Activated CD4-positive, alpha-beta T cell treated with anti-CD3 and anti-CD28 coated beads, Interleukin-2, amount 10 ng/mL, durations not matched to agents 7 days and 5 days (primary cell): ENCODE measurements around the gene NAB2. TPM values are rescaled to one million over a fixed set of nuclear protein-coding genes. Genes with fewer than 3 reads are reported as not detected.

Experiments used
- total RNA-seq, 2 experiments: library from RNA; stranded (reverse); gene quantifications; one replicate each; pipeline ENCODE4 v1.2.3, GENCODE V29; 2021

The NAB2 gene
- total RNA-seq, 2 experiments from 2014 or later = 5.5 to 6.8 TPM

Other genes with a start within 250 kb of the NAB2 start
- not detected for gene SDR9C7, start 154.7 kb upstream of the NAB2 start, total RNA-seq
- under 1 TPM; 0.31 to 0.35 TPM for gene RDH16, start 131.5 kb upstream of the NAB2 start, total RNA-seq
- 1 to 10 TPM; 8.8 to 9.5 TPM for gene ZBTB39, start 82.6 kb upstream of the NAB2 start, total RNA-seq
- under 1 TPM in 1 of 2 experiments, not detected in 1; 0.25 TPM for gene TAC3, start 72.6 kb upstream of the NAB2 start, total RNA-seq
- gene MYO1A, start 39.0 kb upstream of the NAB2 start, total RNA-seq = 1 to 10 TPM; 1.4 to 2.9 TPM
- 10 to 100 TPM; 50.2 to 54.3 TPM for gene NEMP1, start 10.3 kb upstream of the NAB2 start, total RNA-seq
- gene STAT6, start 22.2 kb downstream of the NAB2 start, total RNA-seq = 100 to 1,000 TPM; 239 to 242 TPM
- under 1 TPM; 0.94 TPM for gene LRP1, start 39.4 kb downstream of the NAB2 start, total RNA-seq
- gene LRP1-AS, start 58.5 kb downstream of the NAB2 start, total RNA-seq = not detected
- under 1 TPM; 0.29 to 0.32 TPM for gene NXPH4, start 127.7 kb downstream of the NAB2 start, total RNA-seq
- 100 to 1,000 TPM; 137 to 141 TPM for gene SHMT2, start 140.6 kb downstream of the NAB2 start, total RNA-seq
- gene STAC3, start 162.1 kb downstream of the NAB2 start, total RNA-seq = 1 to 10 TPM; 5.1 to 5.2 TPM